ENCODE data around the gene CCER1. TPM values are rescaled to one million over a fixed set of nuclear protein-coding genes. Genes with fewer than 3 reads are reported as not detected.

CCER1 gene
- total RNA-seq, 1 donor from 2014 or later, result not detected

DNA sequence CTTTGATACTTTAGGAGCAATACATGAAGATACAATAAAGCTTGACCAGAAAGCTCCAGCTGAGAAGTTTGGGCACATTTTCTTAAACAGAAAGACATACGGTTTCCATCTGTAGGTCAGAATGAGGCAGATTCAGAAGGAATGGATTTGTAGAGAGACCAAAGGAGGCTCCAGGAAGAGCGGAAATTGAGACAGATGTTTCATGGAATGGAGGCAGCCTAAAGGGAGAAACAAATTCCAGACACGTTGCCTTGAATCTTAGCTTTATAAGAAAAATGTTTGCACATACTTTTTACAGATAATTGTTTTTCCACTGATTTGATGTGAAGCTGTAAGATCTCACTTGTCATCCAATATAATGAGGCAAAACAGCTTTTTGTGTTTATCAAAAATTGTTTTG, 25.0 kb upstream of the CCER1 start:
- Histone ChIP-seq H3K27ac (no peak overlapping the region), H4K20me1 (ENCODE audit: low read depth) (no peaks in the 10 kb centered on the region), H3K36me3 (no peaks in the 10 kb centered on the region), H3K27me3 (no peaks in the 10 kb centered on the region), H2AFZ (replicated peaks) (no peak overlapping the region), H3K9ac (no peak overlapping the region), H3K79me2 (ENCODE audit: low read depth) (no peaks in the 10 kb centered on the region), H3K9me3 (ENCODE audit: low read depth) (no peaks in the 10 kb centered on the region), H3F3A (ENCODE audit: low read depth) (no peaks in the 10 kb centered on the region), H3K4me2 (no peak overlapping the region), H3K4me1 (no peaks in the 10 kb centered on the region), H3K4me3 (no peak overlapping the region)
- TF ChIP-seq, protein P1, sequence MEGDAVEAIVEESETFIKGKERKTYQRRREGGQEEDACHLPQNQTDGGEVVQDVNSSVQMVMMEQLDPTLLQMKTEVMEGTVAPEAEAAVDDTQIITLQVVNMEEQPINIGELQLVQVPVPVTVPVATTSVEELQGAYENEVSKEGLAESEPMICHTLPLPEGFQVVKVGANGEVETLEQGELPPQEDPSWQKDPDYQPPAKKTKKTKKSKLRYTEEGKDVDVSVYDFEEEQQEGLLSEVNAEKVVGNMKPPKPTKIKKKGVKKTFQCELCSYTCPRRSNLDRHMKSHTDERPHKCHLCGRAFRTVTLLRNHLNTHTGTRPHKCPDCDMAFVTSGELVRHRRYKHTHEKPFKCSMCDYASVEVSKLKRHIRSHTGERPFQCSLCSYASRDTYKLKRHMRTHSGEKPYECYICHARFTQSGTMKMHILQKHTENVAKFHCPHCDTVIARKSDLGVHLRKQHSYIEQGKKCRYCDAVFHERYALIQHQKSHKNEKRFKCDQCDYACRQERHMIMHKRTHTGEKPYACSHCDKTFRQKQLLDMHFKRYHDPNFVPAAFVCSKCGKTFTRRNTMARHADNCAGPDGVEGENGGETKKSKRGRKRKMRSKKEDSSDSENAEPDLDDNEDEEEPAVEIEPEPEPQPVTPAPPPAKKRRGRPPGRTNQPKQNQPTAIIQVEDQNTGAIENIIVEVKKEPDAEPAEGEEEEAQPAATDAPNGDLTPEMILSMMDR (IDR thresholded peaks at IDR 0.05), result no peak
- TF ChIP-seq EZH2 (IDR thresholded peaks at IDR 0.05) (no peak), EZH2phosphoT487 (IDR thresholded peaks at IDR 0.05) (no peak)
- Mint-ChIP-seq H3K4me3 (no peak overlapping the region), H3K9me3 (no peaks in the 10 kb centered on the region), H3K27me3 (ENCODE audit: insufficient read depth, low read depth) (no peaks in the 10 kb centered on the region), H3K36me3 (no peaks in the 10 kb centered on the region), H3K4me1 (peaks cover 9% of the 10 kb centered on the region), H3K27ac (no peak overlapping the region)
- DNase-seq (ENCODE audit: low spot score), result no peak

DNA sequence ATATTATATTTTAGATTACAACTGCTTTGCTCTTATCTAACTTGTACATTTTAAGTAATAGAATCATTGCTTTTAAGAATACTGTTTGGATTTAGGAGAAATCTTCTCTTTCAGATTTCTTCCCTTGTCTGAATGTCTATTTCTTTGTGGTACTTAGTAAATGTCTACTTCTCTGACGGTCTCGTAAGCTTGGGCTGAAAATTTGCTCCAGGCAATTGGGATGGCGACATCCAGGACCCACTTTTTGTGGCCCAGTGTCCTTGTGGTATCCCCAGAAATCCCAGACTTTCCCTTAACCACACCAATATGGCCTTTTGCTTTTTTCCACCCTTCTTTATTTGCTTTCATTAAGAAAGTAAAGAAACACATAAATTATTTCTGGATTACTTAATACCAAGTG, 24.0 kb upstream of the CCER1 start:
- Histone ChIP-seq H3K9me3 (ENCODE audit: low read depth) (no peaks in the 10 kb centered on the region), H4K20me1 (ENCODE audit: low read depth) (no peaks in the 10 kb centered on the region), H3K9ac (no peak overlapping the region), H3K4me3 (no peak overlapping the region), H3K79me2 (ENCODE audit: low read depth) (no peaks in the 10 kb centered on the region), H3K27ac (no peak overlapping the region), H2AFZ (replicated peaks) (no peak overlapping the region), H3F3A (ENCODE audit: low read depth) (no peaks in the 10 kb centered on the region), H3K27me3 (no peaks in the 10 kb centered on the region), H3K4me1 (no peaks in the 10 kb centered on the region), H3K36me3 (no peaks in the 10 kb centered on the region), H3K4me2 (no peak overlapping the region)
- H3K4me3 Mint-ChIP-seq, result no peak overlapping the region
- H3K27ac Mint-ChIP-seq, result no peak overlapping the region
- DNase-seq (ENCODE audit: low spot score), result no peak
- H3K27me3 Mint-ChIP-seq (ENCODE audit: insufficient read depth, low read depth), result no peaks in the 10 kb centered on the region
- H3K4me1 Mint-ChIP-seq, result peaks cover 2% of the 10 kb centered on the region
- H3K9me3 Mint-ChIP-seq, result no peaks in the 10 kb centered on the region
- TF ChIP-seq EZH2phosphoT487 (IDR thresholded peaks at IDR 0.05), result no peak
- TF ChIP-seq, protein P1 (IDR thresholded peaks at IDR 0.05), result no peak
- no peak for TF ChIP-seq EZH2 (IDR thresholded peaks at IDR 0.05)
- H3K36me3 Mint-ChIP-seq, result no peaks in the 10 kb centered on the region

DNA sequence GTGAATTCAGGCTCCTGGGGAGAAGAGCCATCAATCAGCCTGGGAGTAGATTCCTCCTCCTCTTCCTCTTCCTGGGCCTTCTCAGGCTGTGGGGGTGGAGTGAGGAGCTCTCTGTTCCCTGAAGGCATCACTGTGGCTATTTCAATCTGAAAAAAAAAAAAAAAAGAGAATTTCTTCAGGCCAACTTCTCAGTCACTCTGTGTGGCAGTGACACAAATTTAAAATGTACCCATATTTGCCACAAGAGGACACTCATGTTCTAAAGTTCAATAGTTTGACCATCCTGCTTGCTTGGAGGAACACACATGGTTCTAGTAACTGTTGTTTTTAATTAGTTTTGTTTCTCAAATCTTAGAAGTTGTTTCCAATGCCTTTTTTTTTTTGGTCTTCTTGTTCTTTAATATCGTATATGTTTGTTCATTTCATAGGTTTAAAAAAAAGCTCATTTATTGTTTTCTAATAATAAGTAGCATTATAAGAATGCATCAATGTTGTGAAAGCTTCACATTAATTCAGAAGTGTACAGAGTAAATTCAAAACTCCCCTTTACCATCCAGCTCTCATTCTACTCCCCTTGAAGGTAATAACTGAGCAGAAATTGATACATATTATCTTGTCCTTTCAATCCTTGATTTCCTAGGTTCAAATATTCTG, 23.3 kb upstream of the CCER1 start:
- Histone ChIP-seq H3K9ac (no peak overlapping the region), H2AFZ (replicated peaks) (no peak overlapping the region), H3K4me2 (no peak overlapping the region), H4K20me1 (ENCODE audit: low read depth) (no peaks in the 10 kb centered on the region), H3K79me2 (ENCODE audit: low read depth) (no peaks in the 10 kb centered on the region), H3K9me3 (ENCODE audit: low read depth) (no peaks in the 10 kb centered on the region), H3K36me3 (no peaks in the 10 kb centered on the region), H3K27me3 (no peaks in the 10 kb centered on the region), H3F3A (ENCODE audit: low read depth) (no peaks in the 10 kb centered on the region), H3K27ac (no peak overlapping the region), H3K4me1 (no peaks in the 10 kb centered on the region), H3K4me3 (no peak overlapping the region)
- TF ChIP-seq EZH2 (IDR thresholded peaks at IDR 0.05), result no peak
- TF ChIP-seq, protein P1 (IDR thresholded peaks at IDR 0.05), result peak; percentile 69
- Mint-ChIP-seq H3K4me1 (no peaks in the 10 kb centered on the region), H3K27me3 (ENCODE audit: insufficient read depth, low read depth) (no peaks in the 10 kb centered on the region), H3K9me3 (no peaks in the 10 kb centered on the region), H3K36me3 (no peaks in the 10 kb centered on the region), H3K27ac (no peak overlapping the region), H3K4me3 (no peak overlapping the region)
- peak; percentile 55 for DNase-seq (ENCODE audit: low spot score)
